Jurkat, Clone E6-1 (cell line): ENCODE measurements around the gene MTCL1.

ENCODE experiments used
- DNase-seq: peaks from one replicate; pipeline ENCODE4 v3.0.0-alpha.2; 2011; ENCODE audit warnings: low read depth, low spot score
- H3K4me3 ChIP-seq: 2 replicates; pipeline ENCODE4 v1.5.1; 2011; ENCODE audit warnings: mild to moderate bottlenecking, low read length, control low read depth, moderate library complexity

MTCL1 gene

DNA sequence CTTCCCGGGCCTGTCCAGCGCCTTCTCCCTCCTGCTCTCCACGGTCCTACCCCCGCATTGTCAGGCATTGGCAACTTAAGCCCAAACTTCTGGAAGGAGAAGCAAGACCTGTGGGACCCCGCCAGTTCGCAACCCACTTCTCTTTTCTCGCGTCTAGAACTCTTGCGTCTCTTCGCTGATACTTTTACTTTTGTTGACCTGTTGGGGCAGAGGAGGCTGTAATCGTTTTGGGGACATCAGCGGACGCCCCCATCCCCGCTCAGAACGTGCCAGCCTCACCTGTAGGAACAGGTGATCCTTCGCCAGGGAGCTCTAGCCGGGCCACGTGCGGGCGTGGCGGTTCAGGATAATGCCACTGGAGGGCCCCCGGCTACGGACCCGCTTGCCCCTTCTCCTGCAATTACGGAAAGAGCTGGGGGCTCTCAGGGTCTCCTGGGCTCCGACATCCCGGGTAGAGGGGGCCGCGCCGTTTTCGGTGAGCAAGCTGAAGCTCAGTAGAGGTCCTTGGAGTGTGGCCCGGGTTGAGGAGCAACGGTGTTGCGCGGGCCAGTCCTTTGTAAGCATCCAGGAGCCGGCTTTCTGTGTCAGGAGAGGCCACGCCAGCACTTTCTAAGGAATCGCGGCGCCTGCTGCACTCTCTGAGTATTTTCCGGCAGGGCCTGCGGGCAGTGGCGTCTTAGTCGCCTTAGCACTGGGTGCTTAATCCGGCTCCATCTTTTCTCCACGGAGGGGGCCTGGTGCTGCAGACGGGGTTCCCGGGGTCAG is 1.6 kb downstream of the MTCL1 start:
- DNase-seq, result no peak

DNA sequence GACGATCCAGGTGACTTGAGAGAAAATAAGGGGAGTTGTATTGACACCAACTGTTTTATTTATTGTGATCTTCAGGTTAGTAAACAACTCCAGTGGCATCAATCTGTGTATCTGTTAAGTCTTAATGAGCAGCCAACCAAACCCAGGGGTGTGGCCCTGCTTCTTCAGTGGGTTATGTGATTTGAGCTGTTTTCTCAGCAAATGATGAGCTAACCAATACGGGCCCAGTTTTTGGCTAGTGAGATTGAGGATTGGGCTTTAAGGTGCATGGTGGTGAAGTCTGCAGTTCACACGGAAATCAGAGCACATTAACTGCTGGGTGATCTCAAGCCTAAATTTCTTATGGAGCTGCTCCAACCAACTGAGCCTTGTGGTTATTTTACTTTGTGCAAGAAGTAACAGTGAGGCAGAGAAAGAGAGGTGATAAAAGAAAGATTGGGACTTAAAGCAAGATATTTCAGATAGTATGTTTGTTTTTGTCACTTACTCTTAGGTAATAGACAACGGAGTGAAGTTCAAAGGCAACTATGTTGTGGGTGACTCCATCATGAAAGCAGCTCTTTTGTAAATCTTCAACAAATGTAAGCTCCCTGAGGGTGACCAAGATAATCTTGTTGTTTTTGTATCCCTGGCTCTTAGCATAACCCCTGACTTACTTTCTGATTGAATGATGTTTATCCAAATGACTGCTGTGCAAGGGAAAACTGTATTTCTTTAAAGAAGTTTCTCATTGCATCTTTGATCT is 2.4 kb downstream of the MTCL1 start:
- DNase-seq, result peak; percentile 32
- no peak overlapping the region for H3K4me3 ChIP-seq

More for the DNA sequence above, 1.6 kb downstream of the MTCL1 start:
- H3K4me3 ChIP-seq, result no peak overlapping the region

DNA sequence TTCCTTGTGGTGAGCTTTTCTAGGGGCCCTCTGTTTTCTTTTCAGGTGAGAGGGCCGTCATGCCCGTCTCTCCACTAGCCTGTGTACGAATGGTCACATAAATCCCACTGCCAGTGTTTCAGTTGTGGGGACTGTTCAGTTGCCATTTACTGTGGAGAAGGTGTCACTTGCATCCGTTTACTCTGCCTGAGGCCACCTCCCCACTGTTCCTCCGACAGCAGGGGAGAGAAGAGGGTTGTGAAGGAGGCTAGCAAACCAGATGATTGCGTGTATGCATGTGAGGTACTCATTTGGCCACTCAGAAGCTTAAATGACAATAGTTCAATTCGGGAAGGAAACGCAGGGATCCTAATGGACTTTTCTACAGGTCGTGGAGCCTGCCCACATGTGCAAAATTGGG is 3.3 kb downstream of the MTCL1 start:
- no peak for DNase-seq
- no peak overlapping the region for H3K4me3 ChIP-seq

DNA sequence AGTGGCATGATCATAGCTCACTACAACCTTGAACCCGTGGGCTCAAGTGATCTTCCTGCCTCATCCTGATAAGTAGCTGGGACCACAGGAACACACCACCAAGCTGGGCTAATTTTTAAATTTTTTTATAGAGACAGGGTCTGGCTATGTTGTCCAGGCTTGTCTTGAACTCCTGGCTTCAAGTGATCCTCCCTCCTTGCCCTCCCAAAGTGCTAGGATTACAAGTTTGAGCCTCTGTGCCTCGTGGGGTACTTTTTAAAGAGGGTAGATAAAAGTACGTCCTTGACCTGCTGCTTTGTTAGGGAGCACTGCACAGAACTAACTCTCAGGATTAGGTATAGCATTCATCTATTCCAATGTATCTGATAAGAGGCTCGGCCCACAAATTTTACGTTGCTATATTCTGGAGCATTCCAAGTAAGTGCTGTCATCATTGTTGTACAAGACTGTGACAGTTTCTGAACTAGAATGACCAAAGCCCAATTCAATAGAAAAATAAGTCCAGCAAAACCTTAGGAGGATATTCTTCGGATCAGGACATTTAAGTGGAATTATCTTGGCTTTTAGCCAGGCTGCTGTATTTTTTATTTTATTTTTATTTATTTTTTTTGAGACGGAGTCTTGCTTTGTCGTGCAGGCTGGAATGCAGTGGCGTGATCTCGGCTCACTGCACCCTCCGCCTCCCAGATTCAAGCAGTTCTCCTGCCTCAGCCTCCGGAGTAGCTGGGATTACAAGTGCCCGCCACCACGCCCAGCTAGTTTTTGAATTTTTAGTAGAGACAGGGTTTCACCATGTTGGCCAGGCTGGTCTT is 4.1 kb downstream of the MTCL1 start:
- no peak overlapping the region for H3K4me3 ChIP-seq
- DNase-seq, result no peak

DNA sequence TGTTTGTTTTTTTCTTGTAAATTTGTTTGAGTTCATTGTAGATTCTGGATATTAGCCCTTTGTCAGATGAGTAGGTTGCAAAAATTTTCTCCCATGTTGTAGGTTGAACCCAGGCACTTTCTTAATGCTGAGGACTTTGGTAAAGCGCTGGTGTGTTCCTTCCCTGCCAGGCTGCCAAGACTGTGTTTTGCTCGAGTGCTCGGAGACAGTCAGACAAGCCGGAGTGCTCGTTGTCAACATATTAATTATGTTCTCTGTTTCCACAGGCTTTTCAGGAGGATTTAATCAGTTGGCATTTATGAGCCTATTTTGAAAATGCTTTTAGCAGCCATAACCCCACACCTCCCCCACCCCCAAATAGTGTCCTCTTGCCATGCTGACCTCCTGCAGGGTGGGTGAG is 6.4 kb downstream of the MTCL1 start:
- no peak for DNase-seq
- no peak overlapping the region for H3K4me3 ChIP-seq

DNA sequence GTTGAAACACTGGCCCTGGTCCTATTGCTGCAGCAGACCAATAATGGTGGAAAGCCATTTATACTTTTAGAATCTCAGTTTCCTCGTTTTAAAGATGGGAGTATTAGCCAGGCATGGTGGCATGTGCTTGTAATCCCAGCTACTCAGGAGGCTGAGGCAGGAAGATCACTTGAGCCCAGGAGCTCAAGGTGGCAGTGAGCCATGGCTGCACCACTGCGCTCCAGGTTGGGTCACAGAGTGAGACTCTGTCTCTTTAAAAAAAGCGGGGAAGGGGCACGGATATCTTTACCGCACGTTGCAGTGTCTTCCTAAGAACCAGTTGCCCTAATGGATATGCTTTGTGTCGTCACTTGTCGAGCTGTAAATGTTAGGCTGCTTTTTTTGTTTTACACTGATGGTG is 8.3 kb downstream of the MTCL1 start:
- H3K4me3 ChIP-seq, result no peak overlapping the region
- no peak for DNase-seq

DNA sequence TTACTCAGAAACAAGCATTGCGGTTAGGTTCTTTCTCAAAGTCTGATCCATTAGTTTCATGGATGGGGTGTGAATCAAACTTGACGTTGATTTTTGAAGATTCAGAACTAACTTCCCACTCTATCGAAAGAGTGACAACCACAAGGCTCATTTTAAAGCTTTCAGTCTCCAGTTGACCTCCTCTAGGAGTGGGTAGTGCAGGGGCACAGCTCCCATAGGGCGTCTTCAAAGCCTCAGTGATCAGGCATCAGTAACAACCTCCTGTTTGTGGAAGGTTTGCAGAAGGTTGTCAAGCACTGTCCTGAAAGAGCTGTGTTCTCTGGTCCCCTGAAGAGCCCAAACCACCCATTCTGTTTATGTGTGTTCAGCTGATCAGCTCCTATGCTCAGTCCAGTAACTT is 10.2 kb downstream of the MTCL1 start:
- no peak for DNase-seq

DNA sequence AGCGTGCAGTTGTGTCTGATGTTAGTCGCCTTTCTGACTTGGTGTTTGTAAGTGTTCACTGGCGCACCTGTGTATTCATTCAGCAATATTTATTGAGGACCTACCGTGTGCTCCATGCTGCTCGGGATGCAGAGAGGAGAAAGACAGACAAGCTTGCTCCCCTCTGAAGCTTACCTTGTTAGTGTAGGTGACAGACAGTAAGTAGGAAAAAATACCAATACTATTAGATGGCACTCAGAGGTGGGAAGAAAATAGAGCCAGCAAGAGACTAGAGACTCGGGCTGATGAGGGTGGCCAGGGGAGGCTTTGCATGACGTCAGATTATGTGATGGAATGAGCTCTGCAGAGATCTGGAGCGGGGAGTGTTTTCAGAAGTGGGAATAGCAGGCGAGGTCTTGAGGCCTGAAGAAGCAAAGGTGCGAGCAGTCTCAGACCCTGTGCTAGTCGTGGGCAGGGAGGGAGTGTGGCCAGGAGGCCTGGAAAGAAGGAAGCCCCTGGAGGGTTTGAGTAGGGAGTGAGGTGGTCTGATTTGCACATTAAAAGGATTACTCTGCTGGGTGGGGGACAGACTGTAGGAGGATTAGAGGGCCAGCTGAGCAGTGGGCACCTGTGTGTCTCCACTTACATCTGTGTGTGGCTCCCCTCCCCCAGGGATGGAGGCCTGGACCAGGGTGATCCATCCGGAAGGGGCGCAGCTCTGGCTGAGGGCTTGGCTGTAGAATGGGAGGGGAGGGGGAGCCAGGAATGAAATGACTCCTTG is 11.8 kb downstream of the MTCL1 start:
- no peak overlapping the region for H3K4me3 ChIP-seq
- no peak for DNase-seq

More for the DNA sequence above, 10.2 kb downstream of the MTCL1 start:
- no peak overlapping the region for H3K4me3 ChIP-seq

DNA sequence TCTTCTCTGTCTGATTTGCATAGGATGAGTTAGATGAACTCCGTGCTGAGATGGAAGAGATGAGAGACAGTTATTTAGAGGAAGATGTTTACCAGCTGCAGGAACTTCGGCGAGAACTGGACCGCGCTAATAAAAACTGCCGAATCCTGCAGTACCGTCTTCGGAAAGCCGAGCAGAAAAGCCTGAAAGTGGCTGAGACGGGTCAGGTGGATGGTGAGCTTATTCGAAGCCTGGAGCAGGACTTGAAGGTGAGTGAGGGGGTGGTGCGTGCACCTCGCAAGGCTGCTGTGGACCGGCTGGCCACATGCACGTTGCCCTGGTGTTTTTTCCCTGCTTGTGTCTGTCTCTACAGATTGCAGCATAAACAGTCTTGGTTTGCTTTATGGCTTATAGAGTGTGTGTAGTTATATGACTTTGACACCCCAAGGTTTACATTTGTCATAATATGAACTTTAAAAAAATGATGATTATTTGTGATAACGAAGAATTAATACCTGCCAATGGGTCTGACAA is 13.1 kb downstream of the MTCL1 start:
- no peak overlapping the region for H3K4me3 ChIP-seq
- no peak for DNase-seq

DNA sequence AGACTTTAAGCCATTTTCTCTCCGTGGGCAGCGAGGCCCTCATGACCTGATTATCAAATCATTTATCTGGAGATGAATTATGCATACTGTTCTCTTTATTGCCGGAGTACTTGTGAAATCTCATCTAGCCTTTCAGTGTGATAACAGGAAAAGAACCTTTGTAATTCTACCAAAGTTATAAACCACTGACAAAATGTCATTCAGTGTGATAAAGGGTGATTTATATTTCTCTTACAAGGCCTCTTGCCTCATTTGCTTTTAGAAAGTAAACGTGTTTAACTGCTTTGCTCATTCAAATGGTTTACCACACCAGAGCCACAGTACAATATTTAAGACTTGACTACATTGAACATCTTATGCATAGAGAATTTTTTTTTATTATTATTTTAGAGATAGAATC is 13.8 kb downstream of the MTCL1 start:
- H3K4me3 ChIP-seq, result no peak overlapping the region
- peak; percentile 41 for DNase-seq

DNA sequence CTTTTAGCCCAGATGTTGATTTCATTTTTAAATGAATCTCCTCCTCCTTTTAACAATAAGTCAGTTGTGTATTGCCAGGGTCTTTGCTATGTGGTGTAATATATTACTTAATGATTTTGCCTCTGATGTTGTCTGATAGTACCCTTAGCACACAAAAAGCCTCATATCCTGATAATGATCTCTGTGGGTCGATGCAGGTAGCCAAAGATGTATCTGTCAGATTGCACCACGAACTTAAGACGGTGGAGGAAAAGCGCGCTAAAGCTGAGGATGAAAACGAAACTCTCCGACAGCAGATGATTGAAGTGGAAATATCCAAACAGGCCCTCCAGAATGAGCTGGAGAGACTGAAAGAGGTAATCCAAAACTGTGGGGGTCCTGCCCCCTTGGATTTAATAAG is 14.8 kb downstream of the MTCL1 start:
- DNase-seq, result peak; percentile 86

DNA sequence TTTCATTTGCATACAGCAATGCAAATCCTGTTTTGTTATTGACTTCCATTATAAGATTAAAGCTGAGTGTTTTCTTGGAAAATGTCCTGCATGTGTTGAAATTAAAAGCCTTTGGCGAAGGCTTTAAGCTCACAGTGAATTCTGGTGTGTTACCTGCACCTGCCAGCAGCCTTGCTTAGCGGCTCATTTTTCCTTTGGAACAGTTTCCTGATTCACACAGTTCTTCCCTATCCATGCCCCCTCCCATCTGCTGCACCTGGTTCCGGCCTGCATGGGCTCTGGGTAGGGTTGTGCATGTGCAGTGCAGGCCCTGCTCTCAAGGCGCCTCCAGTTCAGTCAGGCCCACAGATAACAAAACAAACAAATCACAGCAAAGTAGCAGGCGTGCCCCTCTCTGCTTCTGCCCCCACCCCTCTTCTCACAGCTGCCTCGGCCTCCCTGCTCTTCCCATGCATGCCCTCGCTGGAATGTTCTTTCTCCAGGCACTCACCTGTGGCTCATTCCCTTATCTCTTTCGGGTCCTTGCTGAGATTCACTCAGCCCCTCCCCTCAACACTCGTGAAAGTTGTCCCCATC is 15.8 kb downstream of the MTCL1 start:
- no peak overlapping the region for H3K4me3 ChIP-seq
- DNase-seq, result no peak

More for the DNA sequence above, 14.8 kb downstream of the MTCL1 start:
- peak overlapping the region; percentile 35 for H3K4me3 ChIP-seq

DNA sequence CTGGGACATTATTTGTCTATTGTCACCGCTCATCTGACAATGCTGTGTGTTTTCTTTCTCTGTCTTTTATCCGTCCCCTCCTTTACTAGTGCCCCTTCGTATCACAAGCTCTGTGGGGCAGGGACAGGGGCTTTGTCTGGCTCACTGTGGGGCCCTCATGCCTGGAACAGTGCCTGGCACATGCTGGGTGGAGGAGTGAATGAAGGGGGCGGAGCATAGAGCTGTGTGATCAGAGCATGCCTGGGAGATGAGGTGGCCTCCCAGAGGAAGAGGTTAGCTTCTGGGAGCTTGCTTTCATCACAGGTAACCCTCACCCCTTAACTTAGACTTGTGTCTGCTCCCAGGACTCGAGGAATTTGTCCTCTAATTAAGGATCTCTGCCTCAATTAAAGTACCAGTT is 16.4 kb downstream of the MTCL1 start:
- H3K4me3 ChIP-seq, result no peak overlapping the region
- DNase-seq, result no peak

DNA sequence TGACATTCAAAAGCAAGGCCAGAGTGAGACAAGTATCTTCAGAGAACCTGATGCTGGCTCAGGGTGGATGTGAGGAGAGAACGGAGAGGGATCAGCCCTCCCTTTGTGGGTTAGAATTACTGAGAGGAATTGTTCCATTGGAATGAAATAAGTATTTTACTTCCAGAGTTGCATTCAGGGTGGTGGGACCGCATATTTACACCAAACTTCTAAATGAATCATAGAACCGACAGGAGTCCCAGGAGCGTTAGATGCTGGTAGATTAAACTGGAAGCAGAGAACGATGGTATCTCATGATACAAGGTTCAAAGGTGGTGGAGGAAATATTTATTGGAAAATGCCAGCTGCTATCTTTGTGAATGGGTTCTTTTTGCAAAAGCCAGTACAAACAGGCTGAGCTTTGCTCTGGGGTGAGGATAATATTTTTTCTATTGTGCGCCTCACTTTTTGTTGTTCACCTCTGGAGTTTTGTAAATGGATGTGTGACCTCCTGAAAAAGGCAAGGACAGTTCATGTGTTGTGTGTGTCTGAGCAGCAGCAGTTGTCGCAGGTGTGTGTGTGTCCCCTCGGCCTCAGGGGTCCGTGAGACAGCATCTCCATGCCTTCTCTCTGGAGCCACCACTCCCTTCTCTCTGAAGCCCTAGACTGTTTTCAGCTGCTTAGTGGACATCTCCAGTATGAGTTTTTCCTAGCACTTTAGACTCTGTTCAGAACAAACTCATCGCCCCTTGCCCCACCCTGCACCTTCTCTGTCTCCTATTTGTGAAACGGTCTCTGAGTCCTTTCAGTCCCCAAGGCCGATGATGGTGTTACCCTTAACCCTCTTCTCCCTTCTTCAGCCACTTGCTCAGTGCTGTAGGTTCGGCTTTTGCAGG is 17.8 kb downstream of the MTCL1 start:
- DNase-seq, result no peak
- H3K4me3 ChIP-seq, result no peak overlapping the region

DNA sequence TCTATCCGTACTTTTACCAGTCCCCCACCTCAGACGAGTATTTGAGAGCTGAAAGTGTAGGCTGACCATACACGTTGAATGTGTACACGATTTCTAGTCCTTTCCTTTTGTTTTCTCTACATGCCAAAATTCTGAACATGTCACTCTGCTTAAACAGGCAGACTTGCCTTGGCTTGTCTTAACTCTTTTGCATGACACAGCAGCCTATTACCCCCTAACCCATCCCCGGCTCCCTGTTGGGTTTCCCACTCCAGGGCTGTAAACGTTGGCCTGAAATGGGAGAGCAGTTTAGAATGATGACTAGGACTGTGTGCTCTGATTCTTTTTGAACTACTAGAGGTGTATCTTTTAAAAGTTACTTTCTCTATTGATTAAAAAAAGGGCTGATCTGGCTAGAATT is 19.1 kb downstream of the MTCL1 start:
- DNase-seq, result no peak
- no peak overlapping the region for H3K4me3 ChIP-seq

DNA sequence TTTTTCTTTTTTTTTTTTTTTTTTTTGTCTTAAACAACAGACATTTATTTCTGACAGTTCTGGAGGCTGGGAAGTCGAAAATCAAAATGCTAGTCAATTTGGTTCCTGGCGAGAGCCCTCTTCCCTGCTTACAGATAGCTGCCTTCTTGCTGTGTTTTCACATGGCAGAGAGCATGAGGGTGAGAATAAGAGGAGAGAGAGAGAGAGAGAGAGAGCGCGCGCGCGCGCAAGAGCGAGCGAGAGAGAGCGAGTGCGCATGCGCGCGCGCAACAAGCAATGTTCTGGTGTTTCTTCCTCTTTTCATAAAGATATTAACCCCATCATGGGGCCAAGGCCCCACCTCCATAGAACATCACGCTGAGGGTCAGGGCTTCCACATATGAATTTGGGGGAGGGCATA is 20.9 kb downstream of the MTCL1 start:
- DNase-seq, result no peak
- no peak overlapping the region for H3K4me3 ChIP-seq

DNA sequence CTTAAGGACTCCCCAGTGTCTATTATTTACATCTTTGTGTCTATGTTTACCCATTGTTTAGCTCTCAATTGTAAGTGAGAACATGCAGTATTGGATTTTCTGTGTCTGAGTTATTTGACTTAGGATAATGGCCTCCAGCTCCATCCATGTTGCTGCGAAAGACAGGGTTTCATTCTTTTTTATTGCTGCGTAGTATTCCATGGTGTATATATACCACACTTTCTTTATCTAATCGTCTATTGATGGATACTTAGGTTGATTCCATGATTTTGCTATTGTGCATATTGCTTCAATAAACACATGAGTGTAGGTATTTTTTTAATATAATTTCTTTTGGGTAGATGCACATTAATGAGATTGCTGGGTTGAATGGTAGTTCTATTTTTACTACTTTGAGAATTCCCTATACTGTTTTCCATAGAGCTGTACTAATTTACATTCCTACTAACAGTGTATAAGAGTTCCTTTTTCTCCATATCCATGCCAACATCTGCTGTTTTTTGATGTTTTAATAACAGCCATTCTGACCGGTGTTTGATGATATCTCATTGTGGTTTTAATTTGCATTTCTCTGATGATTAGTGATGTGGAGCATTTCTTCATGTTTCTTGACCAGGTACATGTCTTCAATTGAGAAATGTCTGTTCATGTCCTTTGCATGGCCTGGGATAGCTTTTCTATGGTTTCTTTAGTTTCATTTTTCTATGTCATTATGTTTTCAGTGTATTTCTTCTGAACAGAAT is 21.8 kb downstream of the MTCL1 start:
- no peak overlapping the region for H3K4me3 ChIP-seq
- DNase-seq, result no peak
